GM18505 (cell line): Measurements from ENCODE around the gene ZBTB22.
A peak's percentile ranks its signal among the peaks of the same experiment; 100 is the strongest.

Source experiments
- ATAC-seq: cut with Tn5 transposase; IDR thresholded peaks from one replicate; pipeline ENCODE4 v1.9.1; 2021; ENCODE audit not compliant: unreplicated experiment
- POLR2A ChIP-seq: IDR thresholded peaks from 4 replicates; pipeline ENCODE4 v1.6.1; 2011; ENCODE audit warnings: borderline replicate concordance; ENCODE audit not compliant: insufficient read depth, insufficient read length; ENCODE audit errors: extremely low read depth

Gene ZBTB22

GRCh38 chr6:33317419-33317668 lies 200 bp downstream of the ZBTB22 start:
- no peak for ATAC-seq
- TF ChIP-seq POLR2A: no peak

DNA sequence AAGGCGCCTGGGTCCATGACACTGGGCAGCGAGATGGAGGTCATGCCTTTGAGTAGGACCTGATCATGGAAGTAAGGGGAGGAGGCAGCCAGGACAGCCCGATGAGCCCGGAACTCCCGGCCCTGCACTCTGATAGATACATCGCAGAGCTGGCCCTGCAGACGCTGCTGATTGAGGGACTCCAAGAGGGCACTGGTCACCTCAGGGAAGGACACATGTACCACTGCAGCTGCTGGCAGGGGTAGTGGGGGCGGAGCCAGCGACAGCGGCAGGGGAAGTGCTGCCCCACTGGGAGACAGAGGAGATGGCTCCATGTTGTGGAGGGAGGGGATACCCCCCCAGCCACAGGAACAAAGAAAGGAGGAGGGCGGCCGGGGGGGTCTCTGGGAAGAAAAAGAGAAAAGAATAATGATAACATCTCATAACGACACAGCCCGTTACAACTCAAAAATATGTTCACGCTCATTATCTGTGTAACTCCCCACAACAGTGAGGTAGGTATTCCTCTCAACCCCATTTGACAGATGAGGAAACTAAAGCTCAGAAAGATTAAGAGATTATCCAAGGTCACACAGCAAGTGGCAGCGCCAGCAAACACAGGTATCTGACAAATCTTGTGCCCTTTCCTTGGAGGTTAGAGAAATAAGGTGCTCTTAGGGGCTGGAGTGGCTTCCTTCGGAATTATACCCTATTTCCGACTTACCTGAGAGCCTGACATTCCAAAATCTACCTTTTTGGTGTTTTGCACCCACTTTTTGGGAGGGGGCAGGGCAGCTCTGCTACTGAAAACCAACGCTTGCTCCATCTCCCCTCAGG lies 733 bp downstream of the ZBTB22 start:
- no peak for ATAC-seq
- TF ChIP-seq POLR2A: no peak

DNA sequence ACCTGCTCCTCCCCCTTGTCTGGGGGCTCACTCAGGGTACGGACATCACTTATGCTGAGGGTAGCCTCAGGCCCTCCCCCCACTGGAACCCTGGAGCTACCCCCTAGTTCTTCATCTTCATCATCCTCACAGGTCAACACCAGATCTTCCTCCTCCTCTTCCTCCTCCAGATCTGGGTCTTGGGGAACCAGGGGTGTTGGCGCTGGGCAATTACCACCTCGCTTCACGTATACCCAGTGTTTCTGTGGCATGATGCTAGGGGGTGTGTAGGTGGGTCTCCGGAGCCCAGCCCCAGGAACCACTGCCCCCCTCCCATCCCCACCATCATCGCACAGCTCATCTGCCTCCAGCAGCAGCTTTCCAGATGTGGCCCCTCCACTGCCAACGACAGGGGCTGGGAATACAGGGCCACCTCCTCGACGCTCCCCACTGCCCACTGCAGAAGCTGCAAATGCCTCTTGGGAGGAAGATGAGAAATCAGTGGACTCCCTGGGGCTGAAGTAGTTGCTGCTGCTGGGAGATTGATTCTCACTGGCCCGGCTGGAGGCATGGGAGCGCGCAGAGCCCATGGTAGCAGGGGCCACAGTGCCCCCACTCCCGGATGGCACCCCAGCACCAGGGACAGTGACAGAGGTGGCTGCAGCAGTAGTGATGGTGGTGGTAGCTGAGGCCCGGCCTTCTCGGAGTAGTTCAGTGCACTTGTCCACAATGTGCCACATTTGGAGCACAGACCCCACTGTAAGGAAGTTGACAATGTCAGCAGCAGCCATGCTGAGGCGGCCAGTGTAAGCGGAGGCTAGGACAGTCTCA lies 1.5 kb downstream of the ZBTB22 start:
- no peak for TF ChIP-seq POLR2A
- no peak for ATAC-seq

GRCh38 chr6:33314943-33315792 lies 2.4 kb downstream of the ZBTB22 start:
- TF ChIP-seq POLR2A: no peak
- ATAC-seq: no peak

GRCh38 chr6:33314515-33314942 lies 3.0 kb downstream of the ZBTB22 start:
- no peak for TF ChIP-seq POLR2A
- ATAC-seq: no peak

DNA sequence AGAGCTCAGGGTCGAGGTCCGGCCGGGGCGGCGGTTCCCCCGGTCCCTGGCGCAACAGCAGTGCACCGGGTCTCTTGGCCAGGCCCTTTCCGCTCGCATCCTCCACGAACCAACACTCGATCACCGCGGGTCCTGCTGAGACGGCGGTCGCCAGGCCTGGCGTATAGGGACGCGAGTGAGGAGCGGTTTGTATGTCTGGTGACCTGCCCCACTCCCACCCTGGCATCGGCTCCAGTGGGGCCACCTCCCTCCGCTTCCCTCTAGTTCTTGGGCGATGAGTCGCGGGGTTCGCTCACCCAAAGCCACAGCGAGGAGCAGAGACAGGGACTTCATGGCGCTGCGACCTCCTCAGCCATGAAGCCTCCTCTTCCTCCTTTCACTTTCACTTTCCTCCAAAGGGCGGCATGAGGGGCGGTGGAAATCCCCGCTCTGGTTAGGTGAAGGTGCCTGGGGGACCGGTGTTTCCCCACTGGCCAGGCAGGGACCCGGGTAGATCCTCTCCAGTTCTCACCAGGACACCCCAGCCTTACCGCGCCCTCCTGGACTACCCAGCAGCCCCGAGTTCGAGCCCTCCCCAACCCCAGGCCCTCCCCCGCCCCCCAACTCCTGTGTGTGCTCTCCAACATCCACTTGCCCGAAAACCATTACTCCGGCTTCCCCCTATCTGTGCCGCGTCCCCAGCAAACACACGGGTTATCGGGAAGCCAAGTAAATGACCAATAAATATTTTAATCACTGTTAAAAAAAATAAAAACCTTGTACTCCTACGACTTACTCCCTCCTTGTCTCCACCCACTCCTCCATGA lies 3.6 kb downstream of the ZBTB22 start, which contains the start of gene TAPBP:
Gene TAPBP (minus strand): TSS at position 370 of the 806 bp plus-strand sequence. CDS start 37 bp downstream, at position 333.
- TF ChIP-seq POLR2A: peak; percentile 84
- ATAC-seq: peak; percentile 30

DNA sequence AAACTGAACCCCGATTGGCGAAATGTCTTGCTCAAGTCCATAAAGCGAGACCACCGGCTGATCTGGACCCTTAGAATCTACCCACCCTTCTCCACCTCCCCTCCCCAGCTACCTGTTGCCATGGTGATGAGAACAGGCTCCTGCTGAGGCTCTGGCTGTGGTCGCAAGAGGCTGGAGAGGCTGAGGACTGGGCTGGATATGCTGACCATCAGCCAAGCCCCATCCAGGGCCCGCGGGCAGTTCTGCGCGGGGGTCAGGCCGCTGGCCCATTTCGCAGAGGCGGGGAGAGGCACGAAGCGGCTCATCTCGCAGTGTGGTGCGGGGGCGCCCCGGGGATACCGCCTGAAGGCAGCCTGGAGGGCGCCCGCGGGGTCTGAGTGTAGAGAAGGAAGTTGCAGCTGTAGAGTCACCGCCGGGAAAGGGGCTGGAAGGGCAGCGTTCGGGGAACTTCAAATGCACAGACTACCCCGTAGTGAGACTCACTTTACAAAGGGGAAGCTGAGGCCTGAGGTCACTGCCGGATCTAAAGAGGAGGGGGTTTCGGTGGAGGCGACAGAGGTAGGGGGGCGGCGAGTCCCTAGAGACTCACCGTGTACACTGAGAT lies 4.3 kb downstream of the ZBTB22 start:
- ATAC-seq: no peak
- no peak for TF ChIP-seq POLR2A

DNA sequence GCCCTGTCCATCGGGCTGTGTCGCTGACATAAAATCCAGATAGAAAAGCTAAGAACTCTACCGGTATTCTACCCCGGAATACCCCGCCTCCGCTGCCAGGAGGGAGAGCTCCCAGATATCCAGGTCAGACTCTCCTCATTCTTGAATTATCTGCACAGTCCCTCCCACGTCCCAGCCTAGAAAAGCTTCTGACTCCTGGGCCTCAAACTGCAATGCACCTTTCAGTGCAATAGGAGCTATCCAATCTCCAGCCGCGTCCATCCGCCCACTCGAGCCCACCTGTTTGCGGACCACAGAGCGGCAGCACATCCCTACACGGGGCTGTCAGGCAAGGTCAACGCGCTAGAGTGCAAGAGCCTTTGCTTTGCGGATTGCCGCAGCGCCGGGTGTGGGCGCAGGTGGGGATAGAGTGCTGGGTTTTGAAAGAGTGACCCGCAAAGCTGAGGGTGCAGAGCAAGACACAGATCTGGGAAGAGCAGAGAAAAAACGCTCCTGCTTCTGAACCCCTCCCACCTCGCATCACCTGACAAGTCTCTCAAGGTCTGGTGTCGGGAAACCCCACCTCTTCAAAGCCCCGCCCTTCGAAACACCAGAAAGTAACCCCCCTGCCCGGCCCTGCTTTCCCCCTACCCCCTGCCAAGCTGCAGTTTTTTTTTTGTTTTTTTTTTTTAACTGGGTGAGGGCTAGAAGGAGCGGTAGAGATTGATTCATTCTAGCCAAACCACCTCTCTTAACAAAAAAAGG lies 5.0 kb downstream of the ZBTB22 start:
- no peak for TF ChIP-seq POLR2A
- ATAC-seq: no peak

GRCh38 chr6:33306356-33306755 lies 11.2 kb downstream of the ZBTB22 start:
- no peak for ATAC-seq
- no peak for TF ChIP-seq POLR2A

GRCh38 chr6:33305052-33305451 lies 12.5 kb downstream of the ZBTB22 start:
- no peak for TF ChIP-seq POLR2A
- no peak for ATAC-seq

DNA sequence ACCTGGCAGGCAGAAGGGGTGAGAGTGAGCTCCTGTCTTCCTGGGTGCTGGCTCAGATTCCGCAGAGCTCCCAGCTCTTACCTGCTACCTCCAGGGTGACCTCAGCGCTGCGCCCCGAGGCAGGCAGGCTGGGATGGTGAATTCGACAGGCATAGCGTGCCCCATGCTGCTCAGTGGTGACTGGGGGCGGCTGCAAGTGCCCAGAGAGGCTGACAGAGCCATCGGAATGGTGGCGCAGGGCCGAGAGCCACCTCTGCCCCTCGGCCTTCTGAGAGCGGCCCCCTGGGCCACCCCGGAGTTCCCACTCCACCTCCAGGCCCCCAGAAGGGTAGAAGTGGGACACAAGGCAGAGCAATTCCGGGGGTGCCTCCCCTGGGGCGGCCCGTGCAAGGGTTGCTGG lies 13.3 kb downstream of the ZBTB22 start:
- ATAC-seq: no peak
- TF ChIP-seq POLR2A: no peak
